GM19043 (cell line): ENCODE data around the gene FOSL1.
"Not testable (repeated sequence)": the region's sequence is repeated elsewhere in the genome, so short reads cannot be mapped to it uniquely, and the experiment has no call there.

Experiments
- ATAC-seq: cut with Tn5 transposase; IDR thresholded peaks from one replicate; pipeline ENCODE4 v1.9.1; 2021; ENCODE audit warnings: low read depth; ENCODE audit not compliant: unreplicated experiment

FOSL1 gene

DNA sequence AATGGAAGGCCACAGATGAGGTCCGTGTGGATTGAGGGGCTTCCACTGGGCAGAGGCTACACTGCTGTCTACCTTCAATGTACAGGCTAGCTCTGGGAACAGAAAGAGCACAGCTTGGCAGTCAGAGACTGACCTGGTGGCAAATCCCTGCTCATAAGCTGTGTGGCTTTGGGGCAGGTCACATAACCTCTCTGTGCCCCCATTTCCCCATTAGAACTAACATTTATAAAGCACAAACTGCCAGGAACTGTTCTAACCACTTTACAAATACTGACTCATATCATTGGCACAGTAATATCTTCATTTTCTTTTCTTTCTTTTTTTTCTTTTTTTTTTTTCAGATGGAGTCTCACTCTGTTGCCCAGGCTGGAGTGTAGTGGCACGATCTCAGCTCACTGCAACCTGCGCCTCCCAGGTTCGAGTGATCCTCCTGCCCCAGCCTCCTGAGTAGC is 3.1 kb downstream of the FOSL1 start:
- ATAC-seq = no peak

DNA sequence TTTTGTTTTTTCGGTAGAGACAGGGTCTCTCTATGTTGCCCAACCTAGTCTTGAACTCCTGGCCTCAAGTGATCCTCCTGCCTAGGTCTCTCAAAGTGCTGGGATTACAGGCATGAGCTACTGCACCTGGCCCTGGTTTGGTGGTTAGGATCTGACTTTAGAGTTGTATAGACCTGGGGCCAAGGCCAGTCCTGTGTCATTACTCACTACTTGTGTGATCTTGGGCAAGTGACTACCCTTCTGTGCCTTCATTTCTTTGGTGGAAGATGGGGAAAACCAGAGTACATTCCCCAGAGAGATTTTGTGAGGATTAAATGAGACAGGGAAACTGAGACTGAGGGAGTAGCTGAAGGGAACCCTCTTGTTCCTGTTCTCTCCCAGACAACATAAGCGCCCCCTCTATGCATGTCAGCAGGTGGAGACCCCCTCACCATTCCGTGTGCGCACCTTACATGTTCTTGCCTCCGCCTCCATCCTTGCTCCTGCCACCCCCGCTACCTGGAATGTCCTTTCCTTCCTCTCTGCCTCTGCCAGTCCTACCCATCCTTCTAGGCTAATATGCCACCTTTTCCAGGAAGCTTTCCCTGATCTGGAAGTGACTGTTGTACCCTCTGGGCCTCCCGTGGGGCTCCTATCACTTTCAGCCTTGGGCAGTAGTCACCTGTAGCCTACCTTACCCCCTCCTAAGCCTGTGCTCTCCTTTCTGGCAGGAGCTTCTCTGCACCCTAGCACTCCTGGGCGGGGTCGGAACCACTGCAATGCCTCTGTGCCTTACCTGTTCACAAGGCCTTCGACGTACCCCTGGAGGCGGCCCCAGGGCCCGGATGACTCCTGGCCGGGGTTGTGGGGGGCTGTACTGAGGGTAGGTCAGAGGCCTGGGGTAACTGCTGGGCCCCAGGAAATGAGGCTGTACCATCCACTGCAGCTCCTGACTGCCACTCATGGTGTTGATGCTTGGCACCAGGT is 3.9 kb downstream of the FOSL1 start:
- ATAC-seq = no peak

DNA sequence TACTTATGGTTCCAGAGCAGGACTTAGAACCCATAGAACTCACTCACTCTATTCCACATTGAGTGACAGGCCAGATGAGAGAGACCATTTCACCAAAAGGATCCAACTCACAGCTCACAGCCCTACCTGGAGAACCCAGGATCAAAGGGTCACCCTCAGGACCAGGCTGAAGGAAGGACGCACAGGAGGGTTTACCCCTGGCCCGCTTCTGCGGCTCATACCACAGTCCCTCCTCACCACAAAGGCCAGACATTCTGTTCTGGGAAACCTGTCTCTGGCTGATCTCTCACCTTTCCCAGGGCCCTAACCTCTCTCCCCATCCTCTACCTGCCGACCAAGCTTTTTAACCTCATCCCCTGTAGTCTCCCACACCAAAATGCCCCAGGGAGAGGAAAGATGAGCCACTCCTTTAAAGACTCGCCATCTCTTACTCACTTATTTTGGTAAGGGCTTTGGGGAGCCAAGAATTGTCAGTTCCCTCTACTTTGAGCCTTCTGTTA is 4.7 kb downstream of the FOSL1 start:
- no peak for ATAC-seq

DNA sequence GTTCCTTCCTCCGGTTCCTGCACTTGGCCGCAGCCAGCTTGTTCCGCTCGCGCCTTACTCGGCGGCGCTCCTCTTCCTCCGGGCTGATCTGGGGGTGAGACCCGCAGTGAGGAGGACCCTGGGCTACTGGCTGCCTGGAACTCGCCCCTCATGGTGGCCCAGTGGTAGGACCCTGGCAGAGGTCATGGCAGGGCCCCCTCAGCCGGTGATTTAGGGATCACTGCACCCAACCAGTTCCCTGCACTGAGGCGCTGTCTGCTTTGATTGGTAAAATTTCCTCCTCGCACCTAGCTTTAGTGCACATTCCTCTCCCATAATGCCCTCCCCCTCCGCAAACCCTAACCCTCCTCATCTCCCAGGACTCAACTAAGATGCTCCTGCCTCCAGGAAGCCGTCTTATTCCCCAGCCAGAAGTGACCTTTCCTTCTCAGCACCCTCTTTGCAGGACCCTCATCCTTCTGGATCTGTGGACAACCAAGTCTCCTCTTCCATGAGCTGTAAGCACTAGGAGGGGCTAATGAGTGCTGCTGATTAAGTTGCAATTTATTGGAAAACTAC is 6.1 kb downstream of the FOSL1 start:
- ATAC-seq = no peak

DNA sequence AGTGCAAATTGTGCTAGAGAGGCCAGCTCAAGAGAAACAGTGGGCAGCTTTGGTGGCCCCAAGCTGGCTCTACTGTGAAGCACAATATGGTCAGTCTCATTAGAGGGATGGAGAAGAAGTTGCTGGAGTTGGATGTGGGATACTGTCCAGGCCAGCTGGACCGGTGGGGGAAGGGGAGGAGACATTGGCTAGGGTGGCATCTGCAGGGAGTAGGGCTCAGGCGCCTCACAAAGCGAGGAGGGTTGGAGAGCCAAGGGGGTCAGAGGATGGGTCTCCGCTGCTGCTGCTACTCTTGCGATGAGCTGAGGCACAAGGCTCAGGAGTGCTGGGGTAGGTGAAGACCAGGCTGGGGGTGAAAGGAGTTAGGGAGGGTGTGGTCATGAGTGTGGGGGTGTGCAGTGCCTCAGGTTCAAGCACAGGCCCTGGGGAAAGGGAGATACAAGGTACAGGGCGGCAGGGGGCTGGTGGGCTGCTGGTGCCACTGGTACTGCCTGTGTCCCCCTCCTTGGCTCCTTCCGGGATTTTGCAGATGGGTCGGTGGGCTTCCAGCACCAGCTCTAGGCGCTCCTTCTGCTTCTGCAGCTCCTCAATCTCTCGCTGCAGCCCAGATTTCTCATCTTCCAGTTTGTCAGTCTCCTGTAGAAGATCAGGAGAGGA is 7.4 kb downstream of the FOSL1 start:
- ATAC-seq = no peak

DNA sequence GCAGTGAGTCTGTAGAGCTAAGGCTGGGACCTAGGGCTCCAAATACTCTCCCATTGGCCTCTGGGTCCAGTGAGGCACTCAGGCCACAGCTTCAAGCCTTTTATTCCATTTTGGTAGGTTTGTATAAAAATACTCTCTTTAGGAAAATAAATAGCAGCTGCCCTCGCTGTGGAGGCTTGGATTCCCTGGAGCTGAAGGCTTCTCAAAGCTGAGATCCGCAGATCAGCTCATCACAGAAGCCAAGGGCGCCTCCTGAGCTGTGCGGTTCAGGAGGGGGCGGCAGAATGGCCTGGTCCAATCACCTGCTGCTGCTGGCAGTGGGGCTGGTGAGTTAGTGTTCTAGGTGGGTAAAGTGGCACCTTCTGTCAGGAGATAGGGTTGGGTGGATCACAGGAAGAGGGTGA is 8.0 kb downstream of the FOSL1 start:
- not testable (repeated sequence) for ATAC-seq

DNA sequence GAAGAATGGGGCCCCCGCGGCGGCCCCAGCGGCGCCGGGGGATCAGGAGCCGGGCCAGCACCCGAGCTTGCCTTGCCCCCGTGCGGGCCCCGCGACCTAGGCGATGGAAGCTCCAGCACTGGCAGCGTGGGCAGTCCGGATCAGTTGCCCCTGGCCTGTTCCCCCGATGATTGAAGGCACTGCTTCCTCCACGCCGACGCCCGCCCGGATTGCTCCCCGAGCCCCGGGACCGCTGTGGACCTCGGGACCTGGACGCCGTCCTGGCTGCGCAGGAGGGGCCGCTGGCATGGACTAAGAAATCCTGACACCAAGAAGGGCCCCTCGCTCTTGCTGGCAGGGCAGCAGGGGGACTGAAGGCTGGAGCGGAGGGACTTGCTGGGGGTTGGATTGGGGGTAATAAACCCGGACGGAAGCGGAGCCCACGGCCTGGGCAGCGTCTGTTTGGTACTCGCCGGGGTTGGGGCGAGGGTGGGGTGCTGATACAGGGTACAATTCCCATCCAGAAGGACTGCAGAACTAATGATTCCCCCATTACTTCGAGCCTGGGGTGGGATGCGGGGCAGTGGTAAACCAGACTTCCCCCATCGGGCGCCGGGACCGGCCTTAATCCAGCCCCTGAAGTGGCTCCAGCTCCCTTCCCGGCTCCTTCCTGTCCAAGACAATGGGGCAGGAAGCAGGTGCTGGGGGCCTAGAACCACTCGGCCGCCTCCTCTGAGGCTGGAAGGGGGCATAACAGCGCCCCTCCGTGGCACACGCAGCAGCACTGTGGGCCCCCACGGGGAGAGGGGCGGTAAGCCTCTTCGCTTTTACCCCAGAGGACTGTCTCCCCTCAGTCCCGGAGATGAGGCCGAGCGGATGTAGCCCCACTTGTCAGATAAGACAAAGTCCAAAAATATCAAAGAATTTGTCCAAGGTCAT is 8.7 kb downstream of the FOSL1 start:
- ATAC-seq = no peak

DNA sequence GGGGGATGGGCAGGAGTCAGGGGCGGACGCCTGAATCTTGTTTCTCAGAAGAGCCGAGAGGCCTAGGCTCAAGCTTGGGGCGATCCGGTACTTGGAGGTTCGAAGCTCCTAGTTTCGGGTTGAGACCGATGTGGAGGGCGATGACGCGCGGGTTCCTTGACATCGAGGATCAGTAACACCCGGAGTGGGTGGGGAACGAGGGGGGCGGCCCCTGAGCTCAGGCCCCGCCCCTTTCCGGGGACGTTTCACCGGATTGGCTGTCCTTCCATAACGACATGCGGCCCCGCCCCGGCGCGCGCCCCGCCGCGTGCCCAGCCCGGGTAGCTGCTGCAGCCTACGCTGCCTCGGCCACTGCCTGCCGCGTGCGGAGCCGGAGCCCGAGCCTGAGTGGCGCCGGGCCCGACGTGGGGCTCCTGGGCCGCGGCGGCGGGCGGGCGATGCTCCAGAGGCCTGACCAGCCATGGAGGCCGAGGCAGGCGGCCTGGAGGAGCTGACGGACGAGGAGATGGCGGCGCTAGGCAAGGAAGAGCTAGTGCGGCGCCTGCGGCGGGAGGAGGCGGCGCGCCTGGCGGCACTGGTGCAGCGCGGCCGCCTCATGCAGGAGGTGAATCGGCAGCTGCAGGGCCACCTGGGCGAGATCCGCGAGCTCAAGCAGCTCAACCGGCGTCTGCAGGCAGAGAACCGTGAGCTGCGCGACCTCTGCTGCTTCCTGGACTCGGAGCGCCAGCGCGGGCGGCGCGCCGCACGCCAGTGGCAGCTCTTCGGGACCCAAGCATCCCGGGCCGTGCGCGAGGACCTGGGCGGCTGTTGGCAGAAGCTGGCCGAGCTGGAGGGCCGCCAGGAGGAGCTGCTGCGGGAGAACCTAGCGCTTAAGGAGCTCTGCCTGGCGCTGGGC is 9.6 kb downstream of the FOSL1 start, which contains the start of gene CCDC85B:
Gene CCDC85B, plus strand, starts transcription at position 350 of the 895 bp plus-strand sequence. Its CDS starts 111 bp downstream, at position 461.
- ATAC-seq = peak; percentile 43

DNA sequence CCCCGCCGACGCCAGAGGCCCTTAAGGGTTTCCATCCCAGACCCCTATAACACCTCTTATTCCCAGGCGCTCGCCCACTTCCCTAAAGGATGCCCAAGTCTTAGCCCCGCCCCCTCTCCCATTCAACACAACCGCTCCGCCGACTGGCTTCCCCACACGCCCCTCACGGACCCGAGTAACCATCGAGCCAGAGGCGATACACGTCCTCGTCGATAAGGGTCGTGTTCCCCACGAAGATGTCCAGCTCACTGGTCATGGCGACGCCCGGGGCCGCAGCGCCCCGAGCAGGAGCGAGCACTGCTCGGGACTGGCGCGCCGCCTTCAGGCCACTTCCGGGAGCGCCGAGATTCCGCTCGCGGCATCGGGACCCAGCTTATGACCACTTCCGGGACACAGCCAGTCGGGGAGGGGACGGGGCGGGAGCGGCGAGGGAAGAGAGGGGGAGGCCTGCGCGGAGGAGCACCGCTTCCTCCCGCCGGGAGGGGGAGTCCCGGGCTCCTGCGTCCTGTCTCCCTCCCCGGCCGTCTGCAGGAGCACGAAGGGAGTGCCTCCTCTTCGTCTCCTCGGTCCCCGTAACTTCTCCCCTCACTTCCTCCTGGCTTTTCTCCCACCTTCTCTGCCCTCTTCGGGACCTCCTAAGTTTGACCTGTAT is 11.9 kb downstream of the FOSL1 start, which contains the start of gene FIBP:
Gene FIBP, minus strand, starts transcription at position 309 of the 652 bp plus-strand sequence. Its CDS starts 53 bp downstream, at position 256.
- ATAC-seq = no peak

DNA sequence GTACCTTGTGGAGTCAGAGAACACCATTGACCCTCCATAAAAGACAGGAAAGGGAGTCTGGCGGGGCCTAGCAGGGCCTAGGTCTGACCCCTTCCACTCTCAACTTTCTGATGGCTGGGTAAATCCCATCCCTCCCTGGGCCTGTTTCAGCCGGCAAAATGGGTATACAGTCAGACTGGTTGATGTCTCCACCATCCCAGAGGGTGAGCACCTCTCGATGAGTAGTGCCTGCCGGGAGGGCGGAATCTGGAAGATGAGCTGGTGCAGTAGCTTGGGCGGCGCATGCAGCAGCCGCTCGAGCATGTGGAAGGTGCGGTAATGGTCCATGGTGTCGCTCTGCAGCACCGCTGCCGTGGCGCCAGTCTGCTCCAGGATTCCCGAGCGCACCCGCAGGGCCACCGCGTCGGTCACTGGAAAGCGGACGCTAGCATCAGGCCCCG is 12.4 kb downstream of the FOSL1 start:
- no peak for ATAC-seq

DNA sequence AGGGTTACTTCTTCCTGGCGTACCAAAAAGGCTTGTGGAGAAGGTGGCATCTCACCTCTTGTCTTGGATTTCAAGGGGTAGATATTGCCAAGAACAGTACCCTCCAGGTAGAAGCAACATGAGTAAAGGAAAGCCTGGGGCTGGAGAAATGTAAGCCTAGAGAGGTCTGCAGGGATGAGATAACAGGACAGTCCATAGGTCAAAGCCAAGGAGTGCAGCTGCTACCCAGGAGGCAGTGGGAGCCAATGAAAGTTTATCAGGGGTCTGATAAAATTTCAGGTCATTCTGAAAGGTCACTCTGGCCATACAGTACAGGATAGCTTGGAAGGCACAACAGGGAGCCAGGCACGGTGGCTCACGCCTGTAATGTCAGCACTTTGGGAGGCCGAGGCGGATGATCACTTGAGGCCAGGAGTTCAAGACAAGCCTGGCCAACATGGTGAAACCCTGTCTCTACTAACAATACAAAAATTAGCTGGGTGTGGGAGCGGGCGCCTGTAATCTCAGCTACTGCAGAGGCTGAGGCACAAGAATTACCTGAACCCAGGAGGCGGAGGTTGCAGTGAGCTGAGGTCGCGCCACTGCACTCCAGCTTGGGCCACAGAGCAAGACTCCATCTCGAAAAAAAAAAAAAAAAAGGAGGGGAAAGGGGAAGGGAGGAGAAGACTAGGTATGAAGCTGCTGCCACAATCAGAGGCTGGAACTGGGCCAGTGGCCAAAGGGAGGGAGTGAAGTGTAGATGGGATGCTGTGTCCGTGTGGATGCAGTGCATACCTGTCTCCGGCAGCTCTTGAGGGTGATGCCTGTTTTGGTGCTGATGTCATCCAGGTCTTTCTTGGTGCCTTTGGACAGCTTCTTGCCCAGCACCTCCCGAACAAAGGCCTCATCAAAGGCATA is 13.1 kb downstream of the FOSL1 start:
- no peak for ATAC-seq

DNA sequence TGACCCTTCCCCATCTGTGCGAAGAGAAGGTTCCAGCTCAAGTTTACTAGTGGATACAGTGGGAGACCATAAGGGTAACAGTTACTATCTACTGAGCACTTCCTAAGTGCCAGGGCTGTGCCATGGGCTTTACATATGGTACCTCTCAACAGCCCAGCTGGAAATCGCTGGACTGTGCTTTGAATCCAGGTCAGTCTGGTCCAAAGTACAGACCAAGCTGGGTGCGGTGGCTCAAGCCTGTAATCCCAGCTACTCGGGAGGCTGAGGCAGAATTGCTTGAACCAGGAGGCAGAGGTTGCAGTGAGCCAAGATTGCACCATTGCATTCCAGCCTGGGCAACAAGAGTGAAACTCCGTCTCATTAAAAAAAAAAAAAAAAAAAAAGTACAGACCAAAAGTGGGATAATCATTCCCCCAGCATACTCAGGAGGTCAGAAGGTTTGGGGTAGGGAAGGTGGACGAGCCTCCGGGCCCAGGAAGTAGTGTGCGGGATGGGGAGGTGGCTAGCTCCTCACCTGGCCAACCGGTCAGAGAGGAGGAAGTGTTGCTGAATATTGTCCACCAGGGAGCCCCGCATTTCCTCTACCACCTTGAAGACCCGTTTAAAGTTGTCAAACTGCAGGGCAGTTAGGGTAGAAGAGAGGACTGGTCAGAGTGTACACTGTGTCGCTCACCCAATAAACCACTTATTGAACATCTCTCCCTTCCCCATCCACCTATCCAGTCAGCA is 14.2 kb downstream of the FOSL1 start:
- no peak for ATAC-seq

DNA sequence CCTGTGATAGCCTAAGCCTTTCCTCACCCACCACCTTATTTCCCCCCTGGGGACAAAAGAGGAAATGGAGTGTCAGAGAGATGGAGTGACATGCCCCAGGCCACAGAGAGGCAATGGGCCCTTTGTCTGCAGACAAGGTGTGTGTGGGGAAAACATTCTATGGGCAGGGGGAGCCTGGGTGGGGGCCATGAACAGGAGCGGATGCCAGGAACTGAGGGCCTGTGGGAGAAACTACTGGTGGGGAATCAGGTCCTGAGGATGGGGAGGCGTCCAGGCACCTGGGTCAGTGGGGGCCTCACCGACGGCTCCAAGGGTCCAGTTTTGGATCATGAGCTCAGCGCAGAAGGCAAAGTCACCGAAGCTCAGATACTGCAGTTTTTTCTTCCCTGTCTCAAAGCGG is 15.0 kb downstream of the FOSL1 start:
- no peak for ATAC-seq

DNA sequence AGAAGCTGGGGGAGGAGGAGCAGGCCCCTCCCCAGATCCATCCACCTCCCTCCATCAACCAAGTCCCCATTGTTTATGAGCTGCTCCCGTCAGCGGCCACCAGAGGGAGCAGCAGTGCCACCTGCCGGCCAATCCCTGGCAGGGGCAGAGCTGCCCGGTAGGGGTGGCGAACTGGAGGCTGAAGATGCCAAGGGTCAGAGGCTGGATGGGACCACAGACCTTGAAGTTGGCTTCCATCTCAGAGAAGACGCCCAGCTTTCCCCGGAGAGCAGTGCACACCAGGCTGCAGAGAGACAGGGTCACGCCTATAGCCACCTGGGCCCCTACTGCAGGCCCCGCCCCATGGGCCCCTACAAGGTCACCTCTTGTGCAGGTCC is 15.5 kb downstream of the FOSL1 start:
- no peak for ATAC-seq

DNA sequence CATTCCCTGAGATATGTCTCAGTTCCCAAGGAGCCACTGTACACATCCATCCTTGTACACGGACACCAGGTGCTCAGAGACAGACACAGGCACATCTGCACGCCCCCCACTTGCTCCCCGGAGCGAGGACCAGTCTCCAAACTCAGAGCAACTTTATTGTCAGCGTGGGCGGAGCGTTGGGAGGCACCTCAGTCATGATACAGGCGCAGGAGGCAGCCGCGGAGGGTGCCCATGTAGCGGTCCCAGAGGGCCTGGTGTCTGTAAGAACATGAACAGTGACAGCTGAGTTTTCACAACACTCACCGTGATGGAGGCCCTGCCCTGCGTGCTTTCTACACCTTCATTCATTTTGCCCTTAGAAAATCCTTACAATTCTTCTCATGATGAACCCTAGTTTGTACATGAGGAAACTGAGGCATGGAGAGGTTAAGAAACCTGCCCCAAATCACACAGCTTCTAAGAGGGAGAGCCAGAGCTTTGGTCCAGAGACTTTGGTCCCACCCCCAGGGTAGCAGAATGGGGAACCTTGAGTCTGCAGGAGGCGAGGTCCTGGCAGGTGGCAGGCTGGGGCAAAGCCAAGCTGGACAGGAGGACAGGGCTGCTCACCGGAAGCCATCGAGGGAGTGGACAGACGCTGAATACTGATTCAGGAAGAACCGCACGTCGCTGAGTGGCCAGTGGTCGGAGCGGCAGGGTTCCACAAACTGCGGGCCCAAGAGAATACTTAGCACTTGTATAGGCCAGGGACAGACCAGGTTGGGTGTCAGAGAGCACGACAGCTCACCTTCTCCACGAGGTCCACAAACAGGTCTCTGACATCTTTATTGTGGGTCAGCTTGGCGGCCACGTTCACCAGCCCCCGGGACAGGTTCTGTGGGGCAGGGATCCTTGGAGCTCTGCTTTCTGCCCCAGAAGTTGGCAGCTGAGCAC is 16.1 kb downstream of the FOSL1 start:
- ATAC-seq = no peak
